HS-5 (cell line): Measurements from ENCODE around the gene IRX4.

Experiments used
- DNase-seq: peaks from one replicate; pipeline ENCODE4 v3.0.0-alpha.2; 2012; ENCODE audit warnings: low read depth

Gene IRX4

DNA sequence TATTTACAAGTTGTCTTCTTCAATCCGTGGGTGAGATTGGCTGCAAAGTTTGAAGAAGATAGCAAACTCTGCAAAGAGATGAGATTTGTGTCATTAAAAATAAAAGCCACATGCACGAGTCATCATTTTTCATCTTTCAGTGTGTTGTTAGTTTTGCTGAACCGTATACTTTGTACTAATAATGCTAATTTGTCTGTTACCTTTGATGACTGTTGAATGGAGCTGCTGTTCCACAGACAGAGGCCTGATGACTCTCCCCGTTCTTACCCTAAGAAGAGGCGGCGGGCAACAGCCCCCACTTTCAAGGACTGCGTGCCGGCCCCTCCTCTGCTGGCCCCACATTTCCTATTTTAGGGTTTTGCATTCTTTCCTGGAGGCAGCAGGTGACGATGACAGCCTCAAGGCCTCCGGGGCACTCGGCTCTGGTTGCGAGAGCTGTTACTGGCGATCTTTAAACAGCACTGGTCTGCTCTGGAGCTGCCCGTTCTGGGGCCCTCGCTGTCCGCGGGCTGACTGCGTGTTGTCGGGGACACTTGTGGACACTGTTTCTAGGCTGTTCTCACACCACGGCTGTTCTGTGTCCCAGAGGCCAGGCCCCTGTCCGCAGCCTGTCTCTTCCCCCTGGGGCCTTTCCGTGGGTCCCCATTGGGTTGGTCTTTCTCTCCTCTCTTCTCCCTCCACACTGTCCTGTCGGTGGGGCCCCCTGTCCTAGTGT is 46.4 kb downstream of the IRX4 start:
- no peak for DNase-seq

GRCh38 chr5:1835431-1835830 is 47.3 kb downstream of the IRX4 start:
- DNase-seq = no peak

DNA sequence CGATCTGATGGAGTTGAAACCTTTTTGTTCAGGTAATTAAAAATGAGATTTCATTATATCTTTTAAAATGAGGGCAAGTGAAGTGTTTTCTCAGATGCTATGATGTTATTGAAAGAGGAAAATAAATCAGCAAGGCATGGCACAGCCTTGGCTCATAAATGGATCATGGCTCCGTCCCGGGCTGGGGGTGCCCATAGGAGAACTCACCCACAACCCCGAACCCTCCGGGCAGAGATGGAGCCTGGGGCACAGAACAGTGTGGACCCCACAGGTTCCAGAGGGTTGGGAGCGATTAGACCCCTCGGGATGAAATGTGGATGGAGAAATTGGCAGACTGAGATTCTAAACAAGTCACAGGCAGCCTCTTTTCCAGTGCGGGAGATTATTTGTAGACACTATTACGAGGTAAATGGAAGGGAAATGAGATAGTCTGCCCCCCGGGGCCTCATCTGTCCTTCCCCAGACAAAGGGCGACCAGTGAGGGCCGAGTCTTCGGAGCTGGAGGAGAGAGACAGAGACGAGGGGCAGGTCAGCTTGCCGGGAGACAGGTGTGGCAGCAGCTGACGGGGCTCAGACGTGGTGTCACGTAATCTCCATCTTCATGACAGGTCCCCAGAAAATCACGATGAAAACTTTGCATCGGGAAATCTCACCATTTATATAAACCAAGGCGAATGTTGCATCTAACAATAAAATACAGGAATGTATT is 47.9 kb downstream of the IRX4 start:
- DNase-seq = no peak

- DNase-seq = no peak
These were observed 48.6 kb downstream of the IRX4 start for GRCh38 chr5:1834022-1834551.

- DNase-seq = no peak
These were observed 49.3 kb downstream of the IRX4 start for GRCh38 chr5:1833264-1834021.

- DNase-seq = no peak
These were observed 50.0 kb downstream of the IRX4 start for GRCh38 chr5:1832511-1833250.

GRCh38 chr5:1831677-1832313 is 50.9 kb downstream of the IRX4 start:
- DNase-seq = no peak

DNA sequence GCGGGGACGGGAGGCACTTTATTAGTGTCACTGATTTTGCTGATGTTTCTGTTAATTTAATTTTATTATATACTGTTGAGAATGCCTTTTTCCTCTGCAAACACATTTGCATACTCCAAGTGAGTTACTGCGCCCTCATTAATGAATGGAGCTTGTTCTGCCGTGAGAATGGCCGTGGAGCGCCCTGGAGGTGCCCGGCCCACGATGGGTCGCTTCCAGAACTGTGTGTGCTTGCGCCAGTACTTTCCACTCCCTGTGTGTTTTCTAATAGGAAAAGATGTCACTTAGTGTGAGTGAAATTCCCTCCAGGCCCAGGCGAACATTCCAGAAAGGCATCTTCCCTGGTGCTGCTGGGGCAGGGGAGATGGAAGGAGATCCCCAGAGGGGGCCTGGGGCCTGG is 51.5 kb downstream of the IRX4 start:
- no peak for DNase-seq

- DNase-seq = no peak
These were observed 52.0 kb downstream of the IRX4 start for GRCh38 chr5:1830571-1831228.

- DNase-seq = no peak
These were observed 54.8 kb downstream of the IRX4 start for GRCh38 chr5:1827886-1828397.
